Measurements from ENCODE around the gene OR6A2. TPM values are rescaled to one million over a fixed set of nuclear protein-coding genes. Genes with fewer than 3 reads are reported as not detected.

The OR6A2 gene
- 1.8 TPM for total RNA-seq

DNA sequence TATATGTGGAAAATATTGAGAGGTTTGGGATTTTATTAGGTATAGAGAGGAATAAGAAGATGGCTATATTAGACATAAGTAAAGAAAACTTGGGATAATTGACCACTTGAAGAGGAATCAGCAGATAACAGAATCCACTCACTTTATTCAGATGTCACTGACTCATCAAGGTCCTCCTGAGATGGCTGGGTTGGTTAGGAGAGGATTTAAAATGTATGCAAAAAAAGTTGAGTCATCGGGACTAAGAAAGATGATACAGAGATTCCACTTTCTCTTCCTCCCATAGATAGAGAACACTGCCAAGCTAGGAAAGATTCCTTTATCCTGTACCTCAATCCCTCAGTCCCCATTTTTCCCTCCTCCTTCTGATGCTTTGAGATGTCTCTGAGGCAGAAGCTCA lies at the start of gene OR6A2:
OR6A2 (minus strand) TSS at position 288 of the 400 bp plus-strand sequence. CDS start 3,981 bp downstream, outside the sequence.

DNA sequence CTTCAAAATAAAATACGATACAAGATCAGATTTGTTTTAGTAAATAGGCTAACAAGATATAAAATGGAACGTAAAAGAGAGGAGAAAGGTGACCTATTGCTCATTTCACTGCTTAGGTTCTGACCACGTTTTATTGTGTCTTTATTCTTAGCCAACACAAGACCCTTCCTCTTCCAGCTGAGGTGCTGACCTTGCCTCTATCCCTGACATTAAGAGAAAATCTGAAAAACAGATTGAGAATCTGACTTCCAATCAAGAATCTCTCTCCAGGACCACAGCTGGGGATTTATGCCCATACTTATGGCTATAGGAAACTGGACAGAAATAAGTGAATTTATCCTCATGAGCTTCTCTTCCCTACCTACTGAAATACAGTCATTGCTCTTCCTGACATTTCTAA lies 45.9 kb upstream of the OR6A2 start, which contains the start of gene OR10A5:
OR10A5 (plus strand) TSS at position 301 of the 400 bp plus-strand sequence; CDS start at position 301, 0 bp downstream.

DNA sequence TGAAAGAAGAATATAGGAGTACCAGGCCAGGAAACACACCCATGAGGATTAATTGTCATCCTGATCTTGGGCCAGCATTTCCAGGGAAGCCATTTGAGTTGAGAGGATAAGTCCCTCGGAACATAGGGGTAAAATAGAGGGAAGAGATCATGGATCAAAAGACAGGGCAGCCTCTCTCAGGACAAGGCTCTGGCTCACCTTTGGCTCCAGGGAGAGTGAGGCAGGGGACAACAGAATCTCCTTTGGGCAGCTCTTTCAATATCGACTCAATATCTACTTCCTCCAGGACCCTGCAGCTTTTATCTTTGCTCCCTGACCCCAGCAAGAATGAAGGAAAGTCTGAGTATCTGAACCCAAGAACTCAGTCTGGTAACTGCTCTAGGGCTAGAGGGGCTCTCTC lies 16.8 kb downstream of the OR6A2 start, which contains the start of gene OR2AG1:
OR2AG1 (plus strand) TSS at position 301 of the 400 bp plus-strand sequence. CDS start 2,018 bp downstream, outside the sequence.

DNA sequence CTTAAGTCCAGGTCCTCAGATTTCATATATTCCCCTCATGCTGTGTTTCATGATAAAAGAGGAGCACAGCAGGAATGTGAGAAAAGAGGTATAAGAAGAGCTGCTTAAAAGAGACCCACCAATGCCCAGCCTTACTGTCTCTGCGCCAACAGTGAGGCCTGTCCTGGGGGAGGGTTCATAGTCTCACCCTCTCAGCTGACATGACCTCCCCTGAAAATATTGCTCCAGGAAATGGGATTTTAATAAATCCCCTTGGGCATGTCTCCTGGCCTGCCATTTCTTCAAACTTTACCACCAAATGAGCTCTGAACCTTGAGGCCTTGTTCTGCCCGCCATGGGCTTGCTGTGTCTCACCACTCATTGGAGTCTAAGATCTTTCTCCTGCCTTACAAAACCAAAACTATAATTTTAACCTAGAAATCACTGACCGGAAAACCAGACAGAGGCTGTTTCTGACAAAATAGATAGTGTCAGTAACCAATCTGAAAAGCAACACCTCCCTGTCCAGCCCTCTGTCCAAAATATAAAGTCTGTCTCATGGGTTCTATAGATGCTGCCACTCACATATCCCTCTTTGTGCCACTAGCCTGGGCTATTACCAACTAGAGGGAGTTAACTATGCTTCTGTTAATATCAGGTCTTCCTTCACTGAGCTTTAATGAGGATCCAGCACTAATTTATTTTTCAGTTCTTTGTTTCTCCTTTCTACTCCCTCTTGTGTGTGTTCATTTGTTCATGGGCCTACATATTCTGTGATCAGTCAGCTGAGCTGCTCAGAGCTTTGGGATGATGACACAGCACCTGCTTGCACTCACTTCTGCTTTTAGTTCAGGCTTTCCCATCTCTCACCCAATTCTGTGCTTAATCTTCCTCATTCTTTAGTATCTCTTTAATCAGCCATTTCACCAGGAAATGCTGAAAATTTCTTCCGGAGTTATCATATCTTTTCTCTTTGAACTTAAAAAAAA lies 27.3 kb downstream of the OR6A2 start, which contains the start of gene OR2AG2:
OR2AG2 (minus strand) TSS at position 51 of the 968 bp plus-strand sequence. CDS start 3,019 bp downstream, outside the sequence.

Other genes starting within 250 kb of the OR6A2 start
- gene RRP8, start 196.1 kb downstream of the OR6A2 start, total RNA-seq, result 13.1 TPM
- gene ILK, start 195.9 kb downstream of the OR6A2 start, total RNA-seq, result 51.2 TPM
- gene TAF10, start 187.5 kb downstream of the OR6A2 start, total RNA-seq, result 14.8 TPM
- 16.8 TPM for gene TPP1, start 180.3 kb downstream of the OR6A2 start, total RNA-seq
- 48.4 TPM for gene DCHS1, start 143.9 kb downstream of the OR6A2 start, total RNA-seq
- 23.5 TPM for gene MRPL17, start 116.3 kb downstream of the OR6A2 start, total RNA-seq
- gene OR2AG2, start 27.7 kb downstream of the OR6A2 start, total RNA-seq, result 1.4 TPM
- not detected for gene OR2AG1, start 16.7 kb downstream of the OR6A2 start, total RNA-seq
- gene OR10A5, start 46.0 kb upstream of the OR6A2 start, total RNA-seq, result not detected
- not detected for gene OR10A2, start 63.4 kb upstream of the OR6A2 start, total RNA-seq
- not detected for gene OR10A4, start 76.9 kb upstream of the OR6A2 start, total RNA-seq
- gene OR2D2, start 92.8 kb upstream of the OR6A2 start, total RNA-seq, result 1.4 TPM
- gene OR2D3, start 121.3 kb upstream of the OR6A2 start, total RNA-seq, result not detected
- 3.5 TPM for gene ZNF215, start 126.7 kb upstream of the OR6A2 start, total RNA-seq
- 14.1 TPM for gene ZNF214, start 220.7 kb upstream of the OR6A2 start, total RNA-seq
- 0.92 TPM for gene NLRP14, start 220.8 kb upstream of the OR6A2 start, total RNA-seq